Suprapubic skin (tissue), 4 donors: ENCODE data around the gene SNX14. TPM values are rescaled to one million over a fixed set of nuclear protein-coding genes. Genes with fewer than 3 reads are reported as not detected.
"Not testable (repeated sequence)": the region's sequence is repeated elsewhere in the genome, so short reads cannot be mapped to it uniquely, and the experiment has no call there.

Experiments
- DNase-seq, 2 donors: peaks; one replicate each; pipeline ENCODE4 v3.0.0-alpha.2; 2019; ENCODE audit warnings: low spot score in 2 of 2
- H3K27ac ChIP-seq: fragments of 200-600 bp; sonication (generic); one replicate; pipeline ENCODE4 v1.5.1; 2019
- H3K27me3 ChIP-seq: fragments of 200-600 bp; sonication (generic); one replicate; pipeline ENCODE4 v1.5.1; 2019
- H3K36me3 ChIP-seq: fragments of 200-600 bp; sonication (generic); one replicate; pipeline ENCODE4 v1.5.1; 2019
- H3K4me1 ChIP-seq: fragments of 200-600 bp; sonication (generic); one replicate; pipeline ENCODE4 v1.5.1; 2019
- H3K4me3 ChIP-seq: fragments of 200-600 bp; sonication (generic); one replicate; pipeline ENCODE4 v1.5.1; 2019; ENCODE audit warnings: mild to moderate bottlenecking
- H3K9me3 ChIP-seq: fragments of 200-600 bp; sonication (generic); one replicate; pipeline ENCODE4 v1.5.1; 2019
- EP300 ChIP-seq: sonication (generic); formaldehyde crosslinking; IDR thresholded peaks from one replicate; pipeline ENCODE4 v1.6.1; 2017; ENCODE audit warnings: antibody characterized with exemption
- POLR2A ChIP-seq, 2 donors: fragments of 450-650 bp; IDR thresholded peaks; one replicate each; pipeline ENCODE4 v1.6.1; 2017; ENCODE audit warnings: antibody characterized with exemption in 2 of 2, mild to moderate bottlenecking in 2 of 2, moderate library complexity in 2 of 2
- POLR2AphosphoS5 ChIP-seq, 3 donors: sonication (generic); formaldehyde crosslinking; IDR thresholded peaks; one replicate each; pipeline ENCODE4 v1.6.1; 2017; ENCODE audit warnings: antibody characterized with exemption in 3 of 3
- WGBS: methylation state at CpG from one replicate; pipeline ENCODE4 v1.1.5; 2018; 5-methylcytosine and 5-hydroxymethylcytosine counted together
- total RNA-seq, 4 donors: library from RNA; depleted of rRNA; stranded (reverse); fragments of >200 nt; gene quantifications; one replicate each; pipeline ENCODE4 v1.1.0, GENCODE V29; 2016
- TF ChIP-seq, protein P1 (sequence below), 2 donors: fragments of 200-600 bp in 1 of 2; fragments of 450-650 bp in 1 of 2; sonication (generic) in 1 of 2; IDR thresholded peaks; one replicate each; pipeline ENCODE4 v1.5.1; 2016 to 2019; ENCODE audit warnings: antibody characterized with exemption in 2 of 2, mild to moderate bottlenecking in 1 of 2, moderate library complexity in 1 of 2

SNX14 gene
- total RNA-seq, 4 donors from 2014 or later, result 30.3 to 125 (median 47.8) TPM

DNA sequence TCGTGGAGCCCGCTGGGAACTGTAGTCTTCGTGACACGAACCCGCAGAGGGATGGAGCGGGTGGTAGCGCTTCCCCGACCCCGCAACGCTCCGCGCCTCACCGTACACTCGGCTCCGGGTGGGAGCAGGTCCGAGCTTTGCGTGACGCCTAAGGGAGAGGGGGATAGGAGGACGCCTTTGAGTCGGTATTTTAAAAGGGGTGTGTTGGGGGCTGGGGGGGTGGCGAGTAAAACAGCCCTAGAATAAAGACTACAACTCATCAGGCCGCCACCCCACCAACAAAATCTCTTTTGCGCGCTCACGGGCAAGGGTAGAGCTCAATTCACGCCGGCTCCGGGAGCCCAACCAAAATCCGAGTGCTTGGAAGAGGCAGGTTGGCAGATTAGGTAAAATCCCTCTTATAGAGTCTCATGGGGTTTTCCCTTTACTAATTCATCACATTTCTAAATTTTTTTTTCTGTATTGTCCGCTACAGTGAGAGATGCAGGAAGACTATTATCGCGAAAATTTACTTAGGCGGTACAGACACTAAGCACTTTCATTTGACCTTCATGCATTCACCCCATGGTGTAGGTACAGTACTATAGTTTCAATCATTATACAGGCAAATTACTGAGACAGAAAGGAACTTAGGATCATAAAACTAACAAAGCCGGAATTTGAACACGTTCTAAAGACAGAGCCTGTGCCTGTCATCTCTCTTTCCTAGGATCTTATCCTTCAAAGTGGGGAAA, 706 bp upstream of the SNX14 start:
- Histone ChIP-seq H3K27ac (peak overlapping the region; percentile 86), H3K9me3 (no peaks in the 10 kb centered on the region), H3K36me3 (no peaks in the 10 kb centered on the region), H3K4me3 (peak overlapping the region; percentile 65), H3K4me1 (peaks cover 27% of the 10 kb centered on the region), H3K27me3 (no peaks in the 10 kb centered on the region)
- under 1% methylated on average over 29 of the region's 35 CpGs for WGBS
- no peak for DNase-seq
- TF ChIP-seq POLR2AphosphoS5 (IDR thresholded peaks at IDR 0.05) (no peak), POLR2A (IDR thresholded peaks at IDR 0.05) (no peak), EP300 (no peak)
- TF ChIP-seq, protein P1, sequence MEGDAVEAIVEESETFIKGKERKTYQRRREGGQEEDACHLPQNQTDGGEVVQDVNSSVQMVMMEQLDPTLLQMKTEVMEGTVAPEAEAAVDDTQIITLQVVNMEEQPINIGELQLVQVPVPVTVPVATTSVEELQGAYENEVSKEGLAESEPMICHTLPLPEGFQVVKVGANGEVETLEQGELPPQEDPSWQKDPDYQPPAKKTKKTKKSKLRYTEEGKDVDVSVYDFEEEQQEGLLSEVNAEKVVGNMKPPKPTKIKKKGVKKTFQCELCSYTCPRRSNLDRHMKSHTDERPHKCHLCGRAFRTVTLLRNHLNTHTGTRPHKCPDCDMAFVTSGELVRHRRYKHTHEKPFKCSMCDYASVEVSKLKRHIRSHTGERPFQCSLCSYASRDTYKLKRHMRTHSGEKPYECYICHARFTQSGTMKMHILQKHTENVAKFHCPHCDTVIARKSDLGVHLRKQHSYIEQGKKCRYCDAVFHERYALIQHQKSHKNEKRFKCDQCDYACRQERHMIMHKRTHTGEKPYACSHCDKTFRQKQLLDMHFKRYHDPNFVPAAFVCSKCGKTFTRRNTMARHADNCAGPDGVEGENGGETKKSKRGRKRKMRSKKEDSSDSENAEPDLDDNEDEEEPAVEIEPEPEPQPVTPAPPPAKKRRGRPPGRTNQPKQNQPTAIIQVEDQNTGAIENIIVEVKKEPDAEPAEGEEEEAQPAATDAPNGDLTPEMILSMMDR (IDR thresholded peaks at IDR 0.05), result no peak

GRCh38 chr6:85592033-85592432, 1.6 kb downstream of the SNX14 start:
- Histone ChIP-seq H3K4me3 (peak overlapping the region; percentile 65), H3K27ac (no peak overlapping the region), H3K36me3 (no peaks in the 10 kb centered on the region), H3K4me1 (peaks cover 27% of the 10 kb centered on the region), H3K27me3 (no peaks in the 10 kb centered on the region), H3K9me3 (no peaks in the 10 kb centered on the region)
- DNase-seq, result no peak
- TF ChIP-seq POLR2A (IDR thresholded peaks at IDR 0.05) (no peak), POLR2AphosphoS5 (IDR thresholded peaks at IDR 0.05) (no peak), EP300 (no peak)
- TF ChIP-seq, protein P1 (IDR thresholded peaks at IDR 0.05), result no peak
- 94% methylated on average over 1 of the region's 1 CpG for WGBS

- Histone ChIP-seq H3K4me1 (peaks cover 27% of the 10 kb centered on the region), H3K4me3 (no peak overlapping the region), H3K36me3 (no peaks in the 10 kb centered on the region), H3K27ac (no peak overlapping the region), H3K9me3 (no peaks in the 10 kb centered on the region), H3K27me3 (no peaks in the 10 kb centered on the region)
- no peak for TF ChIP-seq POLR2A (IDR thresholded peaks at IDR 0.05)
- TF ChIP-seq, protein P1 (IDR thresholded peaks at IDR 0.05), result no peak
- no peak for TF ChIP-seq EP300
- TF ChIP-seq POLR2AphosphoS5 (IDR thresholded peaks at IDR 0.05), result no peak
- no peak for DNase-seq
- 96% methylated on average over 1 of the region's 1 CpG for WGBS
Measured at GRCh38 chr6:85591207-85591606, 2.5 kb downstream of the SNX14 start.

- Histone ChIP-seq H3K36me3 (no peaks in the 10 kb centered on the region), H3K27ac (no peak overlapping the region), H3K27me3 (no peaks in the 10 kb centered on the region), H3K9me3 (peaks cover 7% of the 10 kb centered on the region), H3K4me3 (no peak overlapping the region), H3K4me1 (no peaks in the 10 kb centered on the region)
- TF ChIP-seq POLR2AphosphoS5 (IDR thresholded peaks at IDR 0.05) (no peak), EP300 (no peak), POLR2A (IDR thresholded peaks at IDR 0.05) (no peak)
- TF ChIP-seq, protein P1 (IDR thresholded peaks at IDR 0.05), result no peak
- 95% methylated on average over 3 of the region's 3 CpGs for WGBS
- DNase-seq, result no peak
Measured at GRCh38 chr6:85585741-85586140, 7.9 kb downstream of the SNX14 start.

DNA sequence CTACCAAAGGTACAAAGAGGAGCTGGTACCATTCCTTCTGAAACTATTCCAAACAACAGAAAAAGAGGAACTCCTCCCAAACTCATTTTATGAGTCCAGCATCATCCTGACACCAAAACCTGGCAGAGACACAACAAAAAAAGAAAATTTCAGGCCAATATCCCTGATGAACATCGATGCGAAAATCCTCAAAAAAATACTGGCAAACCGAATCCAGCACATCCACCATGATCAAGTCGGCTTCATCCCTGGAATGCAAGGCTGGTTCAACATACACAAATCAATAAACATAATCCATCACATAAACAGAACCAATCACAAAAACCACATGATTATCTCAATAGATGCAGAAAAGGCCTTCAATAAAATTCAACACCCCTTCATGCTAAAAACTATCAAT, 10.8 kb downstream of the SNX14 start:
- not testable (repeated sequence) for H3K36me3 ChIP-seq, H3K9me3 ChIP-seq, DNase-seq

GRCh38 chr6:85581572-85581971, 12.1 kb downstream of the SNX14 start:
- Histone ChIP-seq H3K4me1 (no peaks in the 10 kb centered on the region), H3K9me3 (peaks cover 7% of the 10 kb centered on the region), H3K36me3 (peaks cover 3% of the 10 kb centered on the region), H3K27ac (no peak overlapping the region), H3K4me3 (no peak overlapping the region), H3K27me3 (no peaks in the 10 kb centered on the region)
- DNase-seq, result no peak
- no peak for TF ChIP-seq EP300
- TF ChIP-seq, protein P1 (IDR thresholded peaks at IDR 0.05), result no peak
- TF ChIP-seq POLR2A (IDR thresholded peaks at IDR 0.05), result no peak
- TF ChIP-seq POLR2AphosphoS5 (IDR thresholded peaks at IDR 0.05), result no peak

More for the DNA sequence above, 10.8 kb downstream of the SNX14 start:
- WGBS, result 96% methylated on average over 4 of the region's 4 CpGs
- not testable (repeated sequence) for H3K4me1 ChIP-seq, H3K4me3 ChIP-seq, H3K27ac ChIP-seq, H3K27me3 ChIP-seq
